ENCODE results near the gene SHISAL2B.
"Not testable (repeated sequence)": the region's sequence is repeated elsewhere in the genome, so short reads cannot be mapped to it uniquely, and the experiment has no call there.

The SHISAL2B gene

GRCh38 chr5:64706074-64706473 is 15.8 kb downstream of the SHISAL2B start:
- not testable (repeated sequence) for DNase-seq

GRCh38 chr5:64707191-64707590 is 16.9 kb downstream of the SHISAL2B start:
- DNase-seq = no peak

- not testable (repeated sequence) for DNase-seq
Observed at GRCh38 chr5:64714495-64714894, 24.2 kb downstream of the SHISAL2B start.

- DNase-seq = no peak
Observed at GRCh38 chr5:64722588-64722987, 32.3 kb downstream of the SHISAL2B start.

GRCh38 chr5:64727150-64727549 is 36.8 kb downstream of the SHISAL2B start:
- DNase-seq = no peak

- no peak for DNase-seq
Observed at GRCh38 chr5:64742411-64742810, 52.1 kb downstream of the SHISAL2B start.

- DNase-seq = no peak
Observed at GRCh38 chr5:64742821-64743220, 52.5 kb downstream of the SHISAL2B start.

- no peak for DNase-seq
Observed at GRCh38 chr5:64744914-64745313, 54.6 kb downstream of the SHISAL2B start.

- DNase-seq = no peak
Observed at GRCh38 chr5:64746446-64746845, 56.1 kb downstream of the SHISAL2B start.

- no peak for DNase-seq
Observed at GRCh38 chr5:64749385-64749784, 59.1 kb downstream of the SHISAL2B start.

- DNase-seq = no peak
Observed at GRCh38 chr5:64754066-64754465, 63.8 kb downstream of the SHISAL2B start.

- DNase-seq = no peak
Observed at GRCh38 chr5:64758901-64759300, 68.6 kb downstream of the SHISAL2B start.

GRCh38 chr5:64759960-64760660 is 69.8 kb downstream of the SHISAL2B start:
- DNase-seq = no peak

- DNase-seq = no peak
Observed at GRCh38 chr5:64763948-64764503, 73.7 kb downstream of the SHISAL2B start.

- no peak for DNase-seq
Observed at GRCh38 chr5:64765804-64766504, 75.7 kb downstream of the SHISAL2B start.

GRCh38 chr5:64766941-64767340 is 76.6 kb downstream of the SHISAL2B start:
- no peak for DNase-seq

All from NCI-H748 treated with DMSO at 0.1 percent for 48 hours (cell line).